Measurements from ENCODE around the gene KCNT2.
A peak's percentile ranks its signal among the peaks of the same experiment; 100 is the strongest.

DNA sequence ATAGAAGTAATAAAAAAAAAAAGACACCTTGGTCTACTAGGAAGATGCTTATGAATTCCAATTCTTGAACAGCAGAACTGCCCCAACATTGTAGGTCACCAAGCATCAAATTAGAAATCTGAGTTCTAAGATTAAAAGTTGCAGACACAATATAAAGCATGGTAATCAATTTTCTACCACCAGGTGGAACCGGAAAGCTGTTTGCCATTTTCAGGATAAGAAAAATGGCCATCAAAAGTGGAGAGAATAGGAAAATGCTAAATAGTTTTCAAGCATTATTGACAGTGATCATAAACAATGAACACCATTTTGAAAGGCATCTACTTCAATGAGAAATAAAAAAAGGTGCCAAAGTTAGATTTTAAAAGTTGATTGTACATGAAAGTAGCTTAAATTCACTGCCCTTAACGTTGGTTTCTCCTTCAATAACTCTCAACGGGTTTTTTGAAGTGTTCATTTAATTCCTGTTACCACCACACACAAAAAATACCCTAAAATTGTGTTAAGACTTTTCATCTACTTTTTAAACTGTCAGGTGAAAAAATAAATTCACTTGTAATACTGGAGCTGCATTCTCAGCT is 252.9 kb downstream of the KCNT2 start:
- TF ChIP-seq, protein P1, sequence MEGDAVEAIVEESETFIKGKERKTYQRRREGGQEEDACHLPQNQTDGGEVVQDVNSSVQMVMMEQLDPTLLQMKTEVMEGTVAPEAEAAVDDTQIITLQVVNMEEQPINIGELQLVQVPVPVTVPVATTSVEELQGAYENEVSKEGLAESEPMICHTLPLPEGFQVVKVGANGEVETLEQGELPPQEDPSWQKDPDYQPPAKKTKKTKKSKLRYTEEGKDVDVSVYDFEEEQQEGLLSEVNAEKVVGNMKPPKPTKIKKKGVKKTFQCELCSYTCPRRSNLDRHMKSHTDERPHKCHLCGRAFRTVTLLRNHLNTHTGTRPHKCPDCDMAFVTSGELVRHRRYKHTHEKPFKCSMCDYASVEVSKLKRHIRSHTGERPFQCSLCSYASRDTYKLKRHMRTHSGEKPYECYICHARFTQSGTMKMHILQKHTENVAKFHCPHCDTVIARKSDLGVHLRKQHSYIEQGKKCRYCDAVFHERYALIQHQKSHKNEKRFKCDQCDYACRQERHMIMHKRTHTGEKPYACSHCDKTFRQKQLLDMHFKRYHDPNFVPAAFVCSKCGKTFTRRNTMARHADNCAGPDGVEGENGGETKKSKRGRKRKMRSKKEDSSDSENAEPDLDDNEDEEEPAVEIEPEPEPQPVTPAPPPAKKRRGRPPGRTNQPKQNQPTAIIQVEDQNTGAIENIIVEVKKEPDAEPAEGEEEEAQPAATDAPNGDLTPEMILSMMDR (IDR thresholded peaks at IDR 0.05; ENCODE audit: low read depth, low read length, missing input control): peak; percentile 58
- TF ChIP-seq RAD21 (IDR thresholded peaks at IDR 0.05) (peak; percentile 90 to 91), SP1 (IDR thresholded peaks at IDR 0.05) (no peak), GABPA (IDR thresholded peaks at IDR 0.05 in 1 of 2, conservative IDR thresholded peaks at IDR 0.05 in 1 of 2) (no peak)

Measured in liver (tissue), 3 donors.